ENCODE data around the gene MACF1.

The MACF1 gene

GRCh38 chr1:39369565-39369964, 165.1 kb downstream of the MACF1 start:
- Histone ChIP-seq H3K36me3 (ENCODE audit: control insufficient read depth in 1 of 2, insufficient read depth in 2 of 2, low read length in 2 of 2) (peaks cover 23 to 29% of the 10 kb centered on the region in 2 experiments), H4K12ac (ENCODE audit: low read depth, low read length) (no peak overlapping the region), H4K91ac (ENCODE audit: low read depth, low read length) (no peak overlapping the region), H2BK120ac (ENCODE audit: insufficient read depth, low read length, poor library complexity) (no peak overlapping the region), H3K14ac (ENCODE audit: low read length) (no peak overlapping the region), H2AK5ac (ENCODE audit: low read length) (no peak overlapping the region), H4K8ac (ENCODE audit: low read depth, low read length) (no peak overlapping the region), H3K4me1 (ENCODE audit: control insufficient read depth in 1 of 2, insufficient read depth in 2 of 2, low read length in 2 of 2) (no peaks in the 10 kb centered on the region), H3K18ac (ENCODE audit: low read length) (no peak overlapping the region), H3K4ac (ENCODE audit: low read depth, low read length) (no peak overlapping the region), H2AFZ (ENCODE audit: insufficient read depth, low read length, poor library complexity) (no peak overlapping the region), H3K9me3 (ENCODE audit: insufficient read depth, low read depth, low read length) (no peaks in the 10 kb centered on the region), H3K23ac (ENCODE audit: low read length) (no peak overlapping the region), H3K9ac (ENCODE audit: low read length) (no peak overlapping the region), H3K4me3 (ENCODE audit: low read depth, low read length) (no peak overlapping the region), H3K79me2 (ENCODE audit: control insufficient read depth, insufficient read depth, low read length, poor library complexity) (no peaks in the 10 kb centered on the region), H2BK12ac (ENCODE audit: low read length) (no peak overlapping the region), H2BK5ac (ENCODE audit: low read depth, low read length, poor library complexity) (no peak overlapping the region), H3K79me1 (ENCODE audit: low read length) (no peaks in the 10 kb centered on the region), H3K27ac (ENCODE audit: low read depth, low read length) (no peak overlapping the region), H3K4me2 (ENCODE audit: low read length) (no peak overlapping the region), H3K27me3 (ENCODE audit: insufficient read depth, low read length) (no peaks in the 10 kb centered on the region)
- DNase-seq, result peak; percentile 17 to 63
- no CpG with 5 or more reads among the region's 4 CpGs for WGBS (ENCODE audit: extremely low coverage, insufficient coverage, insufficient read length)

DNA sequence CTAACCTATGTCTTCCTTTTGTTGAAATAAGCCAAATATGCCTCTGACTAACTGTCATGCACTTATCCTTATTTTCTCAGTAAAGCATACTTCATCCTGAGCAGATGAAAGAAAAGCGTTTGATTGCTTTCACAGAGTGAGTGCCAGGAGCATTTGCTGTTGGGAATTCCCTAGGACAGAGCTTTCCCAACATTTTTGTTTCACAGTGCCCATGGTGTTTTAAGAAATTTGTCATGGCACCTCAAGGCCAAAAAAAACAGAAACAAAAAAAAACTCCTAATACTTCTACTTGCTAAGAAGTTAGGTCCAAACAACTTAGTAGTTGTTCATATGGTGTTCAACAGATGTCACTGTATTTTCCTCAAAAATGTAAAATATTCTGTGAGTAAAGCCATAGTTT, 166.1 kb downstream of the MACF1 start:
- Histone ChIP-seq H3K79me2 (ENCODE audit: control insufficient read depth, insufficient read depth, low read length, poor library complexity) (no peaks in the 10 kb centered on the region), H3K9me3 (ENCODE audit: insufficient read depth, low read depth, low read length) (no peaks in the 10 kb centered on the region), H3K4ac (ENCODE audit: low read depth, low read length) (no peak overlapping the region), H3K14ac (ENCODE audit: low read length) (no peak overlapping the region), H3K4me3 (ENCODE audit: low read depth, low read length) (no peak overlapping the region), H3K36me3 (ENCODE audit: control insufficient read depth in 1 of 2, insufficient read depth in 2 of 2, low read length in 2 of 2) (peaks cover 20 to 25% of the 10 kb centered on the region in 2 experiments), H3K23ac (ENCODE audit: low read length) (no peak overlapping the region), H2AK5ac (ENCODE audit: low read length) (no peak overlapping the region), H2BK5ac (ENCODE audit: low read depth, low read length, poor library complexity) (no peak overlapping the region), H3K18ac (ENCODE audit: low read length) (no peak overlapping the region), H2BK12ac (ENCODE audit: low read length) (no peak overlapping the region), H3K4me1 (ENCODE audit: control insufficient read depth in 1 of 2, insufficient read depth in 2 of 2, low read length in 2 of 2) (no peaks in the 10 kb centered on the region), H4K91ac (ENCODE audit: low read depth, low read length) (no peak overlapping the region), H4K8ac (ENCODE audit: low read depth, low read length) (no peak overlapping the region), H3K27ac (ENCODE audit: low read depth, low read length) (no peak overlapping the region), H2AFZ (ENCODE audit: insufficient read depth, low read length, poor library complexity) (no peak overlapping the region), H2BK120ac (ENCODE audit: insufficient read depth, low read length, poor library complexity) (no peak overlapping the region), H3K4me2 (ENCODE audit: low read length) (no peak overlapping the region), H3K79me1 (ENCODE audit: low read length) (no peaks in the 10 kb centered on the region), H3K27me3 (ENCODE audit: insufficient read depth, low read length) (no peaks in the 10 kb centered on the region), H3K9ac (ENCODE audit: low read length) (no peak overlapping the region), H4K12ac (ENCODE audit: low read depth, low read length) (no peak overlapping the region)
- DNase-seq, result peak in 1 of 2 donors; percentile 18
- WGBS (ENCODE audit: extremely low coverage, insufficient coverage, insufficient read length), result no CpG with 5 or more reads among the region's 1 CpG

GRCh38 chr1:39372105-39372504, 167.6 kb downstream of the MACF1 start:
- Histone ChIP-seq H2AFZ (ENCODE audit: insufficient read depth, low read length, poor library complexity) (no peak overlapping the region), H3K4me3 (ENCODE audit: low read depth, low read length) (no peak overlapping the region), H4K12ac (ENCODE audit: low read depth, low read length) (no peak overlapping the region), H3K4me1 (ENCODE audit: control insufficient read depth in 1 of 2, insufficient read depth in 2 of 2, low read length in 2 of 2) (no peaks in the 10 kb centered on the region), H3K36me3 (ENCODE audit: control insufficient read depth in 1 of 2, insufficient read depth in 2 of 2, low read length in 2 of 2) (peaks cover 21 to 24% of the 10 kb centered on the region in 2 experiments), H4K8ac (ENCODE audit: low read depth, low read length) (no peak overlapping the region), H3K23ac (ENCODE audit: low read length) (no peak overlapping the region), H3K4me2 (ENCODE audit: low read length) (no peak overlapping the region), H3K4ac (ENCODE audit: low read depth, low read length) (no peak overlapping the region), H2BK120ac (ENCODE audit: insufficient read depth, low read length, poor library complexity) (no peak overlapping the region), H2AK5ac (ENCODE audit: low read length) (no peak overlapping the region), H3K27ac (ENCODE audit: low read depth, low read length) (no peak overlapping the region), H3K79me1 (ENCODE audit: low read length) (no peaks in the 10 kb centered on the region), H3K27me3 (ENCODE audit: insufficient read depth, low read length) (no peaks in the 10 kb centered on the region), H3K14ac (ENCODE audit: low read length) (no peak overlapping the region), H2BK5ac (ENCODE audit: low read depth, low read length, poor library complexity) (no peak overlapping the region), H3K9ac (ENCODE audit: low read length) (no peak overlapping the region), H4K91ac (ENCODE audit: low read depth, low read length) (no peak overlapping the region), H2BK12ac (ENCODE audit: low read length) (no peak overlapping the region), H3K9me3 (ENCODE audit: insufficient read depth, low read depth, low read length) (no peaks in the 10 kb centered on the region), H3K79me2 (ENCODE audit: control insufficient read depth, insufficient read depth, low read length, poor library complexity) (no peaks in the 10 kb centered on the region), H3K18ac (ENCODE audit: low read length) (no peak overlapping the region)
- DNase-seq, result no peak

GRCh38 chr1:39376656-39377055, 172.2 kb downstream of the MACF1 start:
- Histone ChIP-seq H2AFZ (ENCODE audit: insufficient read depth, low read length, poor library complexity) (no peak overlapping the region), H3K79me2 (ENCODE audit: control insufficient read depth, insufficient read depth, low read length, poor library complexity) (no peaks in the 10 kb centered on the region), H3K4me2 (ENCODE audit: low read length) (no peak overlapping the region), H4K91ac (ENCODE audit: low read depth, low read length) (no peak overlapping the region), H3K4me1 (ENCODE audit: control insufficient read depth in 1 of 2, insufficient read depth in 2 of 2, low read length in 2 of 2) (no peaks in the 10 kb centered on the region), H2BK120ac (ENCODE audit: insufficient read depth, low read length, poor library complexity) (no peak overlapping the region), H3K9me3 (ENCODE audit: insufficient read depth, low read depth, low read length) (no peaks in the 10 kb centered on the region), H3K36me3 (ENCODE audit: control insufficient read depth in 1 of 2, insufficient read depth in 2 of 2, low read length in 2 of 2) (peaks cover 19 to 21% of the 10 kb centered on the region in 2 experiments), H3K27ac (ENCODE audit: low read depth, low read length) (no peak overlapping the region), H3K14ac (ENCODE audit: low read length) (no peak overlapping the region), H3K18ac (ENCODE audit: low read length) (no peak overlapping the region), H4K8ac (ENCODE audit: low read depth, low read length) (no peak overlapping the region), H3K4ac (ENCODE audit: low read depth, low read length) (no peak overlapping the region), H3K27me3 (ENCODE audit: insufficient read depth, low read length) (no peaks in the 10 kb centered on the region), H3K79me1 (ENCODE audit: low read length) (no peaks in the 10 kb centered on the region), H3K23ac (ENCODE audit: low read length) (no peak overlapping the region), H2AK5ac (ENCODE audit: low read length) (no peak overlapping the region), H2BK5ac (ENCODE audit: low read depth, low read length, poor library complexity) (no peak overlapping the region), H3K9ac (ENCODE audit: low read length) (no peak overlapping the region), H3K4me3 (ENCODE audit: low read depth, low read length) (no peak overlapping the region), H4K12ac (ENCODE audit: low read depth, low read length) (no peak overlapping the region), H2BK12ac (ENCODE audit: low read length) (no peak overlapping the region)
- no peak for DNase-seq
- WGBS (ENCODE audit: extremely low coverage, insufficient coverage, insufficient read length), result no CpG with 5 or more reads among the region's 7 CpGs
